ENCODE results near the gene GALNT6. TPM values are rescaled to one million over a fixed set of nuclear protein-coding genes. Genes with fewer than 3 reads are reported as not detected.

GALNT6 gene
- total and polyA plus RNA-seq, 2 donors (not counting 3 experiments of a cell fraction or from before 2014, with no cell fraction given), result 18.7 to 39.2 TPM

DNA sequence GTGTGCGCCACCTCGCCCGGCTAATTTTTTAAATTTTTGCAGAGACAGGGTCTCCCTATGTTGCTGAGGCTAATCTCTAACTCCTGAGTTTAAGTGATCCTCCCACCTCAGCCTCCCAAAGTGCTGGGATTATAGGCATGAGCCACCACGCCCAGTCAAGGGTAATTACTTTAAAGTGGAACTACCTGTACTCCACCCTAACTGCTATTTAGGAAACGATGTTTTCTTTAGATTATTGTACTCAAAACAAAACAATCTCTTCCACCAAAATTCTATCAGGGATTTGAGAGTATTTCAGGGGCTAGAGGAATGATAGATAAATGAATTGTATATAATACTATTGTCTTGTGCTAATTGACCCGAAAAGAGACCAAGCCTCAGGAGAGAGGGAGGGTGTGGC, 57.7 kb downstream of the GALNT6 start:
- TF ChIP-seq JUN (IDR thresholded peaks at IDR 0.05; ENCODE audit: borderline replicate concordance, insufficient read depth, insufficient read length, low read depth), result no peak
- TF ChIP-seq POLR2A (IDR thresholded peaks at IDR 0.05; ENCODE audit: low read depth, low read length), result no peak
- TF ChIP-seq, protein P1, sequence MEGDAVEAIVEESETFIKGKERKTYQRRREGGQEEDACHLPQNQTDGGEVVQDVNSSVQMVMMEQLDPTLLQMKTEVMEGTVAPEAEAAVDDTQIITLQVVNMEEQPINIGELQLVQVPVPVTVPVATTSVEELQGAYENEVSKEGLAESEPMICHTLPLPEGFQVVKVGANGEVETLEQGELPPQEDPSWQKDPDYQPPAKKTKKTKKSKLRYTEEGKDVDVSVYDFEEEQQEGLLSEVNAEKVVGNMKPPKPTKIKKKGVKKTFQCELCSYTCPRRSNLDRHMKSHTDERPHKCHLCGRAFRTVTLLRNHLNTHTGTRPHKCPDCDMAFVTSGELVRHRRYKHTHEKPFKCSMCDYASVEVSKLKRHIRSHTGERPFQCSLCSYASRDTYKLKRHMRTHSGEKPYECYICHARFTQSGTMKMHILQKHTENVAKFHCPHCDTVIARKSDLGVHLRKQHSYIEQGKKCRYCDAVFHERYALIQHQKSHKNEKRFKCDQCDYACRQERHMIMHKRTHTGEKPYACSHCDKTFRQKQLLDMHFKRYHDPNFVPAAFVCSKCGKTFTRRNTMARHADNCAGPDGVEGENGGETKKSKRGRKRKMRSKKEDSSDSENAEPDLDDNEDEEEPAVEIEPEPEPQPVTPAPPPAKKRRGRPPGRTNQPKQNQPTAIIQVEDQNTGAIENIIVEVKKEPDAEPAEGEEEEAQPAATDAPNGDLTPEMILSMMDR (IDR thresholded peaks at IDR 0.05; ENCODE audit: extremely low read depth in 1 of 2, insufficient read depth in 1 of 2, low read depth in 1 of 2, low read length in 2 of 2), result no peak
- TF ChIP-seq FOS (IDR thresholded peaks at IDR 0.05; ENCODE audit: borderline replicate concordance, insufficient read depth, low read length), result no peak
- no peak for TF ChIP-seq EZH2 (IDR thresholded peaks at IDR 0.05; ENCODE audit: borderline replicate concordance, low read depth, low read length, severe bottlenecking)
- no peak for TF ChIP-seq GATA2 (IDR thresholded peaks at IDR 0.05; ENCODE audit: insufficient read depth, insufficient read length, low read depth, low read length)
- TF ChIP-seq, protein P2, sequence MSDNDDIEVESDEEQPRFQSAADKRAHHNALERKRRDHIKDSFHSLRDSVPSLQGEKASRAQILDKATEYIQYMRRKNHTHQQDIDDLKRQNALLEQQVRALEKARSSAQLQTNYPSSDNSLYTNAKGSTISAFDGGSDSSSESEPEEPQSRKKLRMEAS (IDR thresholded peaks at IDR 0.05; ENCODE audit: insufficient read depth, insufficient read length), result no peak
- TF ChIP-seq MYC (IDR thresholded peaks at IDR 0.05; ENCODE audit: low read depth, low read length), result no peak
- TF ChIP-seq POLR2AphosphoS5 (IDR thresholded peaks at IDR 0.05; ENCODE audit: insufficient read depth, low read depth, low read length), result no peak
- intact Hi-C loops (cut with micrococcal nuclease), result no loop called here
- ChIA-PET CTCF (no interaction called here), POLR2A (no interaction called here)
- no peaks in the 10 kb centered on the region for H3K9me1 ChIP-seq (replicated peaks; ENCODE audit: control insufficient read depth, extremely low read depth, insufficient read depth, low read length)
- H4K20me1 ChIP-seq (replicated peaks; ENCODE audit: control insufficient read depth, extremely low read depth, insufficient read depth, low read length), result no peaks in the 10 kb centered on the region
- H3K36me3 ChIP-seq (ENCODE audit: control insufficient read depth in 2 of 2, extremely low read depth in 1 of 2, insufficient read depth in 2 of 2, low read length in 2 of 2), result no peaks in the 10 kb centered on the region
- no peak overlapping the region for H3K4me2 ChIP-seq (ENCODE audit: insufficient read depth, low read length)
- no peaks in the 10 kb centered on the region for H3K79me2 ChIP-seq (ENCODE audit: control insufficient read depth, insufficient read depth, low read length)
- no peaks in the 10 kb centered on the region for H3K27me3 ChIP-seq (ENCODE audit: control insufficient read depth in 2 of 2, insufficient read depth in 2 of 2, low read length in 2 of 2)
- FAIRE-seq (no peak), DNase-seq (ENCODE audit: low read depth, low spot score) (no peak)
- no peak overlapping the region for H3K27ac ChIP-seq (ENCODE audit: insufficient read depth, low read depth, low read length)
- no peaks in the 10 kb centered on the region for H3K9me3 ChIP-seq (replicated peaks; ENCODE audit: control insufficient read depth, insufficient read depth, low read length)
- dilution Hi-C loops (cut with MboI; ENCODE audit: extremely low pct_ligation_motif_present, low sequenced_read_pairs), result no loop called here
- no peak overlapping the region for H3K4me3 ChIP-seq (replicated peaks in 1 of 3; ENCODE audit: insufficient read depth in 1 of 3, low read depth in 1 of 3, low read length in 3 of 3)
- H3K4me1 ChIP-seq (ENCODE audit: control insufficient read depth, extremely low read depth, insufficient read depth, low read length), result no peaks in the 10 kb centered on the region
- no peak overlapping the region for H2AFZ ChIP-seq (ENCODE audit: low read depth, low read length)
- no TSS peak for BruUV-seq (replicated peaks)
- H3K9ac ChIP-seq (replicated peaks; ENCODE audit: extremely low read depth, insufficient read depth, low read length), result no peak overlapping the region
